K562 (cell line): ENCODE results near the gene LY6G6D. TPM values are rescaled to one million over a fixed set of nuclear protein-coding genes. Genes with fewer than 3 reads are reported as not detected.

Experiments used
- ATAC-seq: fragments of 200-7000 bp; cut with Tn5 transposase; 3 replicates; pipeline ENCODE4 v1.9.1; 2020; ENCODE audit warnings: moderate library complexity
- BruUV-seq: library from RNA; stranded (reverse); fragments of 400-500 nt; replicated peaks from 2 replicates; lab custom pipeline; 2021; lab: Mats Ljungman, UMichigan
- CTCF ChIA-PET: fragments of 300-600 bp; formaldehyde crosslinking; extraction: SDS; loops from one replicate; lab custom pipeline; 2021; ENCODE audit warnings: low intra/inter-chr PET ratio; lab: Yijun Ruan, JAX
- POLR2A ChIA-PET: fragments of 300-600, 350-650 bp; sonication (Branson Sonifier 250); formaldehyde crosslinking; extraction: SDS; loops from one replicate; lab custom pipeline; 2021; ENCODE audit warnings: antibody characterized with exemption, inconsistent platforms; lab: Yijun Ruan, JAX
- DNase-seq, 4 experiments: peaks; one replicate each; pipeline versions ENCODE4 v3.0.0 to v3.0.0-alpha.2; 2011 to 2018; ENCODE audit warnings: low spot score in 3 of 4, mixed read lengths in 3 of 4; ENCODE audit errors: extremely low read depth in 1 of 4
- FAIRE-seq: peaks from 2 replicates; lab custom pipeline; 2011; peaks lifted over from hg19 to GRCh38; lab: Jason Lieb, UNC
- H2AFZ ChIP-seq: 2 replicates; pipeline ENCODE4 v1.6.0; 2011; ENCODE audit warnings: low read depth, low read length, control low read depth, inconsistent platforms
- H3K27ac ChIP-seq: fragments of 200-600 bp; 3 replicates; pipeline ENCODE4 v1.8.0; 2011; ENCODE audit warnings: low read depth, mild to moderate bottlenecking, control low read depth, inconsistent platforms, low read length, moderate library complexity, mixed read lengths; ENCODE audit errors: extremely low read depth
- H3K27me3 ChIP-seq, 2 experiments: fragments of 300-600 bp in 1 of 2; 2 replicates in 1 of 2; 3 replicates in 1 of 2; pipeline versions ENCODE4 v1.6.0 to v1.8.0; 2011; ENCODE audit warnings: inconsistent platforms in 2 of 2, low read length in 2 of 2, mild to moderate bottlenecking in 1 of 2, mixed read lengths in 1 of 2, moderate library complexity in 1 of 2; ENCODE audit not compliant: control insufficient read depth in 2 of 2, insufficient read depth in 2 of 2
- H3K36me3 ChIP-seq: fragments of 300-600 bp; 3 replicates; pipeline ENCODE4 v1.8.0; 2011; ENCODE audit warnings: mild to moderate bottlenecking, low read length, inconsistent platforms; ENCODE audit not compliant: control insufficient read depth, insufficient read depth
- H3K4me1 ChIP-seq, 2 experiments: fragments of 200-600 bp in 1 of 2; replicated peaks in 1 of 2; 2 replicates in 1 of 2; 3 replicates in 1 of 2; pipeline versions ENCODE4 v1.5.1 to v1.8.0; 2011; ENCODE audit warnings: inconsistent platforms in 2 of 2, low read length in 2 of 2, mild to moderate bottlenecking in 1 of 2, mixed read lengths in 1 of 2, moderate library complexity in 1 of 2; ENCODE audit not compliant: control insufficient read depth in 2 of 2, insufficient read depth in 2 of 2
- H3K4me2 ChIP-seq: 2 replicates; pipeline ENCODE4 v1.6.1; 2011; ENCODE audit warnings: low read length, control low read depth, inconsistent platforms, mixed read lengths; ENCODE audit not compliant: insufficient read depth
- H3K4me3 ChIP-seq: fragments of 200-600 bp; sonication (generic), shearing (Covaris generic); 2 replicates; pipeline ENCODE4 v1.5.1; 2016; ENCODE audit warnings: control low read depth, inconsistent platforms
- H3K79me2 ChIP-seq: fragments of 200-600 bp; 3 replicates; pipeline ENCODE4 v1.8.0; 2011; ENCODE audit warnings: low read length, inconsistent platforms; ENCODE audit not compliant: control insufficient read depth, insufficient read depth
- H3K9ac ChIP-seq, 2 experiments: 2 replicates each; pipeline versions ENCODE4 v1.6.0 to v1.6.1; 2011; ENCODE audit warnings: low read depth in 2 of 2, low read length in 2 of 2, control low read depth in 1 of 2, inconsistent platforms in 1 of 2, mild to moderate bottlenecking in 1 of 2, mixed read lengths in 1 of 2; ENCODE audit not compliant: insufficient read depth in 1 of 2
- H3K9me1 ChIP-seq: one replicate; pipeline ENCODE4 v1.6.0; 2011; ENCODE audit warnings: inconsistent platforms, mild to moderate bottlenecking, low read length, moderate library complexity; ENCODE audit not compliant: control insufficient read depth, insufficient read depth
- H3K9me3 ChIP-seq: replicated peaks from 2 replicates; pipeline ENCODE4 v1.5.1; 2011; ENCODE audit warnings: low read depth, low read length, inconsistent platforms; ENCODE audit not compliant: control insufficient read depth, insufficient read depth
- H4K20me1 ChIP-seq: replicated peaks from 2 replicates; pipeline ENCODE4 v1.6.1; 2011; ENCODE audit warnings: low read length, inconsistent platforms, mixed read lengths; ENCODE audit not compliant: control insufficient read depth, insufficient read depth
- ATF4 ChIP-seq: fragments of 450-650 bp; formaldehyde crosslinking; IDR thresholded peaks from 2 replicates; pipeline ENCODE4 v1.4.0; 2022; ENCODE audit warnings: mild to moderate bottlenecking, moderate library complexity
- CCAR2 ChIP-seq: fragments of 200-400 bp; formaldehyde crosslinking; IDR thresholded peaks from 2 replicates; pipeline ENCODE4 v1.6.1; 2017; ENCODE audit warnings: mild to moderate bottlenecking, low read depth, low read length
- CREB3 ChIP-seq: fragments of 450-650 bp; conservative IDR thresholded peaks from 2 replicates; pipeline ENCODE4 v1.6.1; 2016; ENCODE audit warnings: missing genetic modification characterization, low read depth, mild to moderate bottlenecking, missing compliant biosample characterization, moderate library complexity
- DACH1 ChIP-seq: fragments of 450-650 bp; IDR thresholded peaks from 2 replicates; pipeline ENCODE4 v1.6.1; 2018; ENCODE audit not compliant: partially characterized antibody
- ELF2 ChIP-seq: fragments of 250-450 bp; sonication (Bioruptor Pico); IDR thresholded peaks from 2 replicates; pipeline ENCODE4 v1.5.0; 2021; ENCODE audit warnings: mild to moderate bottlenecking
- ETS2 ChIP-seq: IDR thresholded peaks from 2 replicates; pipeline ENCODE4 v1.6.1; 2016; ENCODE audit warnings: borderline replicate concordance, missing genetic modification characterization, mild to moderate bottlenecking, moderate library complexity, missing compliant biosample characterization; ENCODE audit not compliant: poor library complexity, severe bottlenecking
- FOXA3 ChIP-seq, 2 experiments: fragments of 450-650 bp in 1 of 2; sonication (generic) in 1 of 2; formaldehyde crosslinking; IDR thresholded peaks in 1 of 2; conservative IDR thresholded peaks in 1 of 2; 2 replicates each; pipeline versions ENCODE4 v1.4.0 to v1.8.0; 2020 to 2022; ENCODE audit warnings: mild to moderate bottlenecking in 2 of 2, missing genetic modification reagents in 1 of 2
- KLF10 ChIP-seq: fragments of 250-450 bp; sonication (Bioruptor Pico); IDR thresholded peaks from 2 replicates; pipeline ENCODE4 v1.6.1; 2021; ENCODE audit warnings: matching md5 sums
- MAX ChIP-seq: sonication (generic); formaldehyde crosslinking; IDR thresholded peaks from 2 replicates; pipeline ENCODE4 v1.9.0; 2022; ENCODE audit warnings: mild to moderate bottlenecking, missing genetic modification reagents
- MTA2 ChIP-seq: fragments of 450-650 bp; IDR thresholded peaks from 2 replicates; pipeline ENCODE4 v1.6.1; 2016; ENCODE audit warnings: low read depth
- SMARCA4 ChIP-seq: fragments of 450-650 bp; IDR thresholded peaks from 2 replicates; pipeline ENCODE4 v1.6.1; 2016
- THRB ChIP-seq: fragments of 450-650 bp; formaldehyde crosslinking; conservative IDR thresholded peaks from 2 replicates; pipeline ENCODE4 v1.4.0; 2022; ENCODE audit warnings: mild to moderate bottlenecking, missing genetic modification characterization
- ZFP36 ChIP-seq: fragments of 150-350 bp; IDR thresholded peaks from 2 replicates; pipeline ENCODE4 v1.6.1; 2018; ENCODE audit warnings: low read length, low read depth; ENCODE audit not compliant: partially characterized antibody
- ZNF23 ChIP-seq: fragments of 250-450 bp; sonication (Bioruptor Pico); IDR thresholded peaks from 2 replicates; pipeline ENCODE4 v1.4.0; 2020; ENCODE audit warnings: mild to moderate bottlenecking
- ZNF232 ChIP-seq: sonication (generic); formaldehyde crosslinking; IDR thresholded peaks from 2 replicates; pipeline ENCODE4 v1.8.0; 2022; ENCODE audit warnings: mild to moderate bottlenecking, missing genetic modification reagents
- ZNF347 ChIP-seq: fragments of 450-650 bp; formaldehyde crosslinking; IDR thresholded peaks from 2 replicates; pipeline ENCODE4 v1.4.0; 2020; ENCODE audit warnings: low read depth, mild to moderate bottlenecking, moderate library complexity
- ZNF408 ChIP-seq: fragments of 250-450 bp; sonication (Bioruptor Pico); IDR thresholded peaks from 2 replicates; pipeline ENCODE4 v1.4.0; 2020; ENCODE audit warnings: low read depth, mild to moderate bottlenecking, moderate library complexity
- ZNF717 ChIP-seq: fragments of 250-450 bp; sonication (Bioruptor Pico); IDR thresholded peaks from 2 replicates; pipeline ENCODE4 v1.5.0; 2021
- WGBS: fragments of 100-300 bp; shearing (Covaris generic); methylation state at CpG from one replicate; pipeline ENCODE4 v1.1.6; 2016; ENCODE audit warnings: low coverage, mixed read lengths; ENCODE audit not compliant: insufficient coverage; ENCODE audit errors: missing lambda C conversion rate; 5-methylcytosine and 5-hydroxymethylcytosine counted together
- in situ Hi-C: fragments of 300-500 bp; cut with MboI; formaldehyde crosslinking; loops from 4 replicates; pipeline ENCODE4 v1.15.0; 2018; ENCODE audit warnings: inconsistent platforms, mixed read lengths
- intact Hi-C: fragments of 100-400 bp; cut with micrococcal nuclease; formaldehyde crosslinking; loops from 2 replicates; pipeline ENCODE4 v1.14.2; 2022
- polyA plus RNA-seq, 8 experiments: library from polyadenylated mRNA; depleted of rRNA in 4 of 8; stranded (reverse) in 5 of 8; unstranded in 3 of 8; fragments of >200 nt; fragmentation: Nextera tagmentation in 2 of 8; fragmentation: Illumina TruSeq in 1 of 8; extraction: Ambion mirVana in 2 of 8; extraction: Trizol in 1 of 8; gene quantifications; 2 replicates each; pipeline versions ENCODE4 v1.2.1 to v1.2.3, GENCODE V29; 2011 to 2014; ENCODE audit warnings: inconsistent platforms in 1 of 8, missing spikeins in 1 of 8
- total RNA-seq, 7 experiments: library from RNA; depleted of rRNA in 6 of 7; stranded (reverse); fragments of >200 nt in 6 of 7; fragmentation: Illumina TruSeq in 2 of 7; extraction: Trizol in 2 of 7; gene quantifications; 2 replicates each; pipeline versions ENCODE4 v1.2.1 to v1.2.3, GENCODE V29; 2011 to 2021; ENCODE audit warnings: low replicate concordance in 1 of 7

Gene LY6G6D
- total and polyA plus RNA-seq, 9 of the 15 experiments (the other 6 are each of a cell fraction or from before 2014, with no cell fraction given): 0.30 to 0.38 TPM; not detected in 7

GRCh38 chr6:31739639-31740396, 24.7 kb downstream of the LY6G6D start, which contains the start of gene MSH5:
Gene MSH5 (plus strand): TSS chr6:31740005. CDS start chr6:31740467, 462 bp downstream.
- peak; percentile 84 for ATAC-seq
- Histone ChIP-seq H3K4me2 (peak within 1 kb of the TSS; percentile 93), H3K27ac (peak within 1 kb of the TSS; percentile 95), H3K4me1 (peaks cover 56 to 61% of the 10 kb centered on the region in 2 experiments), H3K9me1 (no peaks in the 10 kb centered on the region), H3K4me3 (peak within 1 kb of the TSS; percentile 64), H3K79me2 (peaks cover 69% of the 10 kb centered on the region), H3K27me3 (no peaks in the 10 kb centered on the region), H4K20me1 (peaks cover 9% of the 10 kb centered on the region; the same call in 1 of the 2 replicates), H2AFZ (peak within 1 kb of the TSS; percentile 77), H3K36me3 (peaks cover 49% of the 10 kb centered on the region), H3K9ac (peak within 1 kb of the TSS; percentile 92 to 99), H3K9me3 (no peaks in the 10 kb centered on the region)
- peak; percentile 99 for FAIRE-seq
- ChIA-PET POLR2A (interaction anchor here (0.9 to 13.1 kb wide), 28 partner anchors 10 to 181 kb away, joined by 3 to 236 read pairs (median 8); partner anchors contain the start of genes ABHD16A, BAG6, C6orf47 and CSNK2B), CTCF (no interaction called here)
- under 1% methylated on average over 58 of the region's 58 CpGs for WGBS
- intact Hi-C loops: loop anchor here (2.0 to 10.0 kb wide), 3 partner anchors 87 to 389 kb away; partner anchors contain the start of genes ATF6B, DXO and HSPA1B
- in situ Hi-C loops: no loop called here
- BruUV-seq: TSS peak; percentile 79
- DNase-seq: peak; percentile 100
- TF ChIP-seq ZNF717: no peak
- TF ChIP-seq MTA2: no peak
- TF ChIP-seq ATF4 (CRISPR knock-in tag): no peak
- no peak for TF ChIP-seq ZNF408 (CRISPR knock-in tag)
- TF ChIP-seq DACH1: no peak
- no peak for TF ChIP-seq ELF2 (CRISPR knock-in tag)
- peak in 1 of 2 experiments; percentile 95; a peak in 2 of 4 replicates for TF ChIP-seq FOXA3 (CRISPR knock-in tag; conservative IDR thresholded peaks at IDR 0.05 in 1 of 2, IDR thresholded peaks at IDR 0.05 in 1 of 2)
- TF ChIP-seq THRB (CRISPR knock-in tag): peak; percentile 64; the same call in 1 of the 2 replicates
- peak; percentile 96 for TF ChIP-seq ZNF232 (CRISPR knock-in tag)
- no peak for TF ChIP-seq CCAR2
- peak; percentile 79 for TF ChIP-seq CREB3 (tag)
- no peak; the same call in 1 of the 2 replicates for TF ChIP-seq ZNF23 (CRISPR knock-in tag)
- peak; percentile 100 for TF ChIP-seq MAX (CRISPR knock-in tag)
- no peak for TF ChIP-seq ZFP36
- no peak for TF ChIP-seq ZNF347 (CRISPR knock-in tag)
- no peak for TF ChIP-seq ETS2
- no peak for TF ChIP-seq SMARCA4
- TF ChIP-seq KLF10: no peak
